SK-N-SH treated with all-trans-retinoic acid at 6 μM for 48 hours (cell line): Measurements from ENCODE around the gene SRSF4.
"Not testable (repeated sequence)": the region's sequence is repeated elsewhere in the genome, so short reads cannot be mapped to it uniquely, and the experiment has no call there.

Experiments
- ATAC-seq: fragments of 200-7000 bp; cut with Tn5 transposase; 3 replicates; pipeline ENCODE4 v1.9.1; 2020; ENCODE audit warnings: mild to moderate bottlenecking, moderate library complexity
- ARNTL ChIP-seq: fragments of 450-650 bp; formaldehyde crosslinking; IDR thresholded peaks from 2 replicates; pipeline ENCODE4 v1.5.0; 2020; ENCODE audit warnings: low read depth, mild to moderate bottlenecking, moderate library complexity, borderline replicate concordance
- BACH2 ChIP-seq: fragments of 250-450 bp; sonication (Bioruptor Pico); IDR thresholded peaks from 2 replicates; pipeline ENCODE4 v1.9.0; 2021; ENCODE audit warnings: mild to moderate bottlenecking, borderline replicate concordance
- CSDC2 ChIP-seq: fragments of 250-450 bp; sonication (Bioruptor Pico); IDR thresholded peaks from 2 replicates; pipeline ENCODE4 v1.5.0; 2020; ENCODE audit warnings: mild to moderate bottlenecking, moderate library complexity
- ESRRG ChIP-seq: fragments of 250-450 bp; sonication (Bioruptor Pico); IDR thresholded peaks from 2 replicates; pipeline ENCODE4 v1.6.1; 2021; ENCODE audit warnings: mild to moderate bottlenecking
- GLIS3 ChIP-seq: fragments of 250-450 bp; sonication (Bioruptor Pico); IDR thresholded peaks from 2 replicates; pipeline ENCODE4 v1.5.0; 2020; ENCODE audit warnings: mild to moderate bottlenecking, moderate library complexity
- OSR1 ChIP-seq: fragments of 250-450 bp; sonication (Bioruptor Pico); IDR thresholded peaks from 2 replicates; pipeline ENCODE4 v1.8.0; 2022; ENCODE audit warnings: moderate library complexity, mild to moderate bottlenecking, inconsistent platforms
- PATZ1 ChIP-seq: fragments of 250-450 bp; sonication (Bioruptor Pico); IDR thresholded peaks from 2 replicates; pipeline ENCODE4 v1.8.0; 2020; ENCODE audit warnings: mild to moderate bottlenecking, moderate library complexity, borderline replicate concordance
- PPARA ChIP-seq: fragments of 250-450 bp; sonication (Bioruptor Pico); IDR thresholded peaks from 2 replicates; pipeline ENCODE4 v1.5.0; 2020; ENCODE audit warnings: mild to moderate bottlenecking, borderline replicate concordance
- RARB ChIP-seq: fragments of 250-450 bp; sonication (Bioruptor Pico); IDR thresholded peaks from 2 replicates; pipeline ENCODE4 v1.8.0; 2021; ENCODE audit warnings: mild to moderate bottlenecking, moderate library complexity
- SNAI2 ChIP-seq: fragments of 250-450 bp; sonication (Bioruptor Pico); IDR thresholded peaks from 2 replicates; pipeline ENCODE4 v1.5.0; 2020; ENCODE audit warnings: mild to moderate bottlenecking, moderate library complexity
- TCF4 ChIP-seq: fragments of 250-450 bp; sonication (Bioruptor Pico); IDR thresholded peaks from 2 replicates; pipeline ENCODE4 v1.8.0; 2021; ENCODE audit warnings: mild to moderate bottlenecking, moderate library complexity, borderline replicate concordance
- TOX ChIP-seq: fragments of 250-450 bp; sonication (Bioruptor Pico); IDR thresholded peaks from 2 replicates; pipeline ENCODE4 v1.8.0; 2021; ENCODE audit warnings: mild to moderate bottlenecking, moderate library complexity, borderline replicate concordance
- ZC3H10 ChIP-seq: fragments of 250-450 bp; sonication (Bioruptor Pico); IDR thresholded peaks from 2 replicates; pipeline ENCODE4 v1.5.1; 2021; ENCODE audit warnings: mild to moderate bottlenecking, moderate library complexity
- ZFP3 ChIP-seq: fragments of 250-450 bp; sonication (Bioruptor Pico); IDR thresholded peaks from 2 replicates; pipeline ENCODE4 v1.5.0; 2020; ENCODE audit warnings: mild to moderate bottlenecking, moderate library complexity
- ZFP30 ChIP-seq: fragments of 450-650 bp; formaldehyde crosslinking; IDR thresholded peaks from 2 replicates; pipeline ENCODE4 v1.5.0; 2022; ENCODE audit warnings: mild to moderate bottlenecking, moderate library complexity
- ZNF565 ChIP-seq: fragments of 450-650 bp; formaldehyde crosslinking; conservative IDR thresholded peaks from 2 replicates; pipeline ENCODE4 v1.5.0; 2020; ENCODE audit warnings: low read depth, mild to moderate bottlenecking, moderate library complexity
- ZNF70 ChIP-seq: fragments of 450-650 bp; formaldehyde crosslinking; IDR thresholded peaks from 2 replicates; pipeline ENCODE4 v1.5.0; 2020; ENCODE audit warnings: mild to moderate bottlenecking, moderate library complexity
- ZNF8 ChIP-seq: fragments of 450-650 bp; formaldehyde crosslinking; IDR thresholded peaks from 2 replicates; pipeline ENCODE4 v1.5.0; 2020; ENCODE audit warnings: mild to moderate bottlenecking, moderate library complexity
- TF ChIP-seq, protein P1 (sequence below): fragments of 250-450 bp; sonication (Bioruptor Pico); IDR thresholded peaks from 2 replicates; pipeline ENCODE4 v1.5.0; 2020; ENCODE audit warnings: mild to moderate bottlenecking, moderate library complexity
- TF ChIP-seq, protein P2 (sequence below): fragments of 250-450 bp; sonication (Bioruptor Pico); IDR thresholded peaks from 2 replicates; pipeline ENCODE4 v1.5.1; 2020; ENCODE audit warnings: low read depth, mild to moderate bottlenecking, moderate library complexity

SRSF4 gene

GRCh38 chr1:29223521-29223920, 41.8 kb upstream of the SRSF4 start (continued):
- TF ChIP-seq, protein P1, sequence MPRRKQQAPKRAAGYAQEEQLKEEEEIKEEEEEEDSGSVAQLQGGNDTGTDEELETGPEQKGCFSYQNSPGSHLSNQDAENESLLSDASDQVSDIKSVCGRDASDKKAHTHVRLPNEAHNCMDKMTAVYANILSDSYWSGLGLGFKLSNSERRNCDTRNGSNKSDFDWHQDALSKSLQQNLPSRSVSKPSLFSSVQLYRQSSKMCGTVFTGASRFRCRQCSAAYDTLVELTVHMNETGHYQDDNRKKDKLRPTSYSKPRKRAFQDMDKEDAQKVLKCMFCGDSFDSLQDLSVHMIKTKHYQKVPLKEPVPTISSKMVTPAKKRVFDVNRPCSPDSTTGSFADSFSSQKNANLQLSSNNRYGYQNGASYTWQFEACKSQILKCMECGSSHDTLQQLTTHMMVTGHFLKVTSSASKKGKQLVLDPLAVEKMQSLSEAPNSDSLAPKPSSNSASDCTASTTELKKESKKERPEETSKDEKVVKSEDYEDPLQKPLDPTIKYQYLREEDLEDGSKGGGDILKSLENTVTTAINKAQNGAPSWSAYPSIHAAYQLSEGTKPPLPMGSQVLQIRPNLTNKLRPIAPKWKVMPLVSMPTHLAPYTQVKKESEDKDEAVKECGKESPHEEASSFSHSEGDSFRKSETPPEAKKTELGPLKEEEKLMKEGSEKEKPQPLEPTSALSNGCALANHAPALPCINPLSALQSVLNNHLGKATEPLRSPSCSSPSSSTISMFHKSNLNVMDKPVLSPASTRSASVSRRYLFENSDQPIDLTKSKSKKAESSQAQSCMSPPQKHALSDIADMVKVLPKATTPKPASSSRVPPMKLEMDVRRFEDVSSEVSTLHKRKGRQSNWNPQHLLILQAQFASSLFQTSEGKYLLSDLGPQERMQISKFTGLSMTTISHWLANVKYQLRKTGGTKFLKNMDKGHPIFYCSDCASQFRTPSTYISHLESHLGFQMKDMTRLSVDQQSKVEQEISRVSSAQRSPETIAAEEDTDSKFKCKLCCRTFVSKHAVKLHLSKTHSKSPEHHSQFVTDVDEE (CRISPR knock-in tag), result no peak
- TF ChIP-seq TCF4, result no peak
- TF ChIP-seq, all 23 proteins: peak for 0

DNA sequence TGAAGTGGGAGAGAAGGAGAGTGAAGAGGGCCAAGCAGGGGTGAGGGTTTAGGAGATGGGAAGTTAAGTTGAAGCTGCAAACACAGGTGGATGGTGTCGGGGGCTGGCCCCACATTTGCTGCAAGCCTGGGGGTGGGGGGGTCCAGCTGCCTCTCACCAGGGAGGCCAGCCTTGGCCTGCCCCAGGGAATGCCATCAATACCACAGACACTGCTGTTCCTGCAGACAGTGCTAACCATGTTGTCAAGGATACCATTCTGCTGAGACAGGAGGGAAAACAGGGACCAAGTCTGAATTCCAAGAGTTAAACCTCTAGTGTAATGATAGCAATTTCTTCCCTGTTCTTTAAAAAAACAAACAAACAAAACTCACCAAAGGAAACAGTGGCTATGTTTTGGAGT, 41.0 kb upstream of the SRSF4 start:
- ATAC-seq, result no peak
- TF ChIP-seq ARNTL, result no peak

GRCh38 chr1:29222260-29222659, 40.6 kb upstream of the SRSF4 start:
- not testable (repeated sequence) for ATAC-seq

- ATAC-seq, result no peak
- TF ChIP-seq, protein P2, sequence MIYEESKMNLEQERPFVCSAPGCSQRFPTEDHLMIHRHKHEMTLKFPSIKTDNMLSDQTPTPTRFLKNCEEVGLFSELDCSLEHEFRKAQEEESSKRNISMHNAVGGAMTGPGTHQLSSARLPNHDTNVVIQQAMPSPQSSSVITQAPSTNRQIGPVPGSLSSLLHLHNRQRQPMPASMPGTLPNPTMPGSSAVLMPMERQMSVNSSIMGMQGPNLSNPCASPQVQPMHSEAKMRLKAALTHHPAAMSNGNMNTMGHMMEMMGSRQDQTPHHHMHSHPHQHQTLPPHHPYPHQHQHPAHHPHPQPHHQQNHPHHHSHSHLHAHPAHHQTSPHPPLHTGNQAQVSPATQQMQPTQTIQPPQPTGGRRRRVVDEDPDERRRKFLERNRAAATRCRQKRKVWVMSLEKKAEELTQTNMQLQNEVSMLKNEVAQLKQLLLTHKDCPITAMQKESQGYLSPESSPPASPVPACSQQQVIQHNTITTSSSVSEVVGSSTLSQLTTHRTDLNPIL (CRISPR knock-in tag), result no peak
- TF ChIP-seq SNAI2 (CRISPR knock-in tag) (no peak), RARB (CRISPR knock-in tag) (no peak), GLIS3 (no peak), ZNF70 (no peak), BACH2 (no peak), ZNF8 (CRISPR knock-in tag) (no peak), OSR1 (CRISPR knock-in tag) (no peak), ARNTL (no peak), ZFP30 (CRISPR knock-in tag) (no peak), ZC3H10 (CRISPR knock-in tag) (no peak), PATZ1 (no peak)
- TF ChIP-seq, protein P1 (CRISPR knock-in tag), result no peak
Observed at GRCh38 chr1:29221296-29221695, 39.6 kb upstream of the SRSF4 start.

DNA sequence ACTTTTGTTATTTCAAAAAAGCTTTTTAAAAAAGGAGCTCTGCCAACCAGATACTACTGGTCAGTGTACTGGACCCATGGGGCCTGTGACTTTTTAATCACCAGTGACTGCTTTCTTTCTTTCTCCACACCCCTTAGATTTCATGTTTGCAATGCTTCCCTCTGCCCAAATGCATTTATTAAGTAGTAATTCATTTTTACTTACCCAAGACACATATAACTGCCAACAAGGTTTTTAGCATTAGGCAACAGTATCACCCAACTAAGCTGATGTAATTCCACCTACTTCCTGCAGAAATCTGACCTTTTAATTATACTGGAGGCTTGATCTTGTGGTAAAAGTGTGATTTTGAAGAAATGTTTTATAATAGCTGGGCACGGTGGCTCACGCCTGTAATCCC, 36.5 kb upstream of the SRSF4 start:
- ATAC-seq, result no peak
- no peak for TF ChIP-seq ZNF8 (CRISPR knock-in tag)
- TF ChIP-seq TCF4, result no peak
- TF ChIP-seq PATZ1, result no peak
- TF ChIP-seq ZNF565 (CRISPR knock-in tag), result no peak
- TF ChIP-seq ARNTL, result no peak
- no peak for TF ChIP-seq CSDC2 (CRISPR knock-in tag)
- TF ChIP-seq ESRRG (CRISPR knock-in tag), result no peak
- TF ChIP-seq, protein P2 (CRISPR knock-in tag), result no peak
- TF ChIP-seq PPARA (CRISPR knock-in tag), result no peak
- no peak for TF ChIP-seq ZNF70
- TF ChIP-seq BACH2, result no peak
- TF ChIP-seq, protein P1 (CRISPR knock-in tag), result no peak
- no peak for TF ChIP-seq RARB (CRISPR knock-in tag)
- no peak for TF ChIP-seq TOX (CRISPR knock-in tag)
- TF ChIP-seq ZFP3 (CRISPR knock-in tag), result no peak
